Measurements from ENCODE around the gene MAB21L2.
A peak's percentile ranks its signal among the peaks of the same experiment; 100 is the strongest.

The MAB21L2 gene

GRCh38 chr4:150599547-150599946 is 17.6 kb downstream of the MAB21L2 start:
- no peak for TF ChIP-seq CTCF (IDR thresholded peaks at IDR 0.05; ENCODE audit: low read length, missing control alignments)
- H3K4me3 ChIP-seq (replicated peaks; ENCODE audit: low read depth, low read length), result no peak overlapping the region
- no peak for DNase-seq (ENCODE audit: low read depth)

GRCh38 chr4:150600812-150601445 is 19.0 kb downstream of the MAB21L2 start:
- no peak overlapping the region for H3K4me3 ChIP-seq (replicated peaks; ENCODE audit: low read depth, low read length)
- no peak for TF ChIP-seq CTCF (IDR thresholded peaks at IDR 0.05; ENCODE audit: low read length, missing control alignments)
- no peak for DNase-seq (ENCODE audit: low read depth)

DNA sequence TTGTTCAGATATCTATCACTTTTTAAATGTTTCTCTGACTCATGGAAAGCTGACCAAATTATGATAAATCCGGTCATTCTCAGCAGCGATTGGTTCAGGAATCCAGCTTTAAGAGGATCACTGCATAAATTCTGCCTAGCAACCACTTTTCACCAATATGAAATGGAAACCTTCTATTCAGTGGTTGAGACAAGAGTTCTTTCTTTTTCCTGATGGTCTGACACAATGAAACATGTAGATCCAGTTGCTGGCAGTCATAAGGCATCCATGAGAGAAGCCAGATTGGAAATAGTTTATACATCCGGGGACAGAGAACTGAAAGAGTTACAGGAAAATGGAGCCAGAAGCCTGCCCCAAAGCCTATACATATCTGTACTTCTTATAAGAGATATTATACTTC is 27.2 kb downstream of the MAB21L2 start:
- no peak for DNase-seq (ENCODE audit: low read depth)
- no peak for TF ChIP-seq CTCF (IDR thresholded peaks at IDR 0.05; ENCODE audit: low read length, missing control alignments)
- H3K4me3 ChIP-seq (replicated peaks; ENCODE audit: low read depth, low read length), result no peak overlapping the region

- peak; percentile 6 for DNase-seq (ENCODE audit: low read depth)
- no peak overlapping the region for H3K4me3 ChIP-seq (replicated peaks; ENCODE audit: low read depth, low read length)
- no peak for TF ChIP-seq CTCF (IDR thresholded peaks at IDR 0.05; ENCODE audit: low read length, missing control alignments)
Observed at GRCh38 chr4:150619042-150619441, 37.1 kb downstream of the MAB21L2 start.

GRCh38 chr4:150624055-150624454 is 42.1 kb downstream of the MAB21L2 start:
- H3K4me3 ChIP-seq (replicated peaks; ENCODE audit: low read depth, low read length), result no peak overlapping the region
- DNase-seq (ENCODE audit: low read depth), result no peak
- no peak for TF ChIP-seq CTCF (IDR thresholded peaks at IDR 0.05; ENCODE audit: low read length, missing control alignments)

- no peak for DNase-seq (ENCODE audit: low read depth)
- no peak for TF ChIP-seq CTCF (IDR thresholded peaks at IDR 0.05; ENCODE audit: low read length, missing control alignments)
- no peak overlapping the region for H3K4me3 ChIP-seq (replicated peaks; ENCODE audit: low read depth, low read length)
Observed at GRCh38 chr4:150625033-150625432, 43.1 kb downstream of the MAB21L2 start.

- TF ChIP-seq CTCF (IDR thresholded peaks at IDR 0.05; ENCODE audit: low read length, missing control alignments), result no peak
- H3K4me3 ChIP-seq (replicated peaks; ENCODE audit: low read depth, low read length), result no peak overlapping the region
- no peak for DNase-seq (ENCODE audit: low read depth)
Observed at GRCh38 chr4:150628073-150628472, 46.1 kb downstream of the MAB21L2 start.

All from fibroblast of pulmonary artery (primary cell).